IPS-18c (cell line): ENCODE data around the gene RAPH1.

Experiments used
- H3K4me3 ChIP-seq: 2 replicates; pipeline ENCODE4 v1.7.0; 2013; ENCODE audit warnings: low read depth, mild to moderate bottlenecking, low read length, moderate library complexity; ENCODE audit not compliant: insufficient read depth
- H3K9me3 ChIP-seq: one replicate; pipeline ENCODE4 v1.6.1; 2013; ENCODE audit warnings: mild to moderate bottlenecking, low read length, moderate library complexity; ENCODE audit not compliant: control insufficient read depth, insufficient read depth

The RAPH1 gene

GRCh38 chr2:203361922-203362321, 173.2 kb downstream of the RAPH1 start:
- no peak overlapping the region for H3K4me3 ChIP-seq
- H3K9me3 ChIP-seq: no peaks in the 10 kb centered on the region

GRCh38 chr2:203361495-203361894, 173.6 kb downstream of the RAPH1 start:
- no peak overlapping the region for H3K4me3 ChIP-seq

DNA sequence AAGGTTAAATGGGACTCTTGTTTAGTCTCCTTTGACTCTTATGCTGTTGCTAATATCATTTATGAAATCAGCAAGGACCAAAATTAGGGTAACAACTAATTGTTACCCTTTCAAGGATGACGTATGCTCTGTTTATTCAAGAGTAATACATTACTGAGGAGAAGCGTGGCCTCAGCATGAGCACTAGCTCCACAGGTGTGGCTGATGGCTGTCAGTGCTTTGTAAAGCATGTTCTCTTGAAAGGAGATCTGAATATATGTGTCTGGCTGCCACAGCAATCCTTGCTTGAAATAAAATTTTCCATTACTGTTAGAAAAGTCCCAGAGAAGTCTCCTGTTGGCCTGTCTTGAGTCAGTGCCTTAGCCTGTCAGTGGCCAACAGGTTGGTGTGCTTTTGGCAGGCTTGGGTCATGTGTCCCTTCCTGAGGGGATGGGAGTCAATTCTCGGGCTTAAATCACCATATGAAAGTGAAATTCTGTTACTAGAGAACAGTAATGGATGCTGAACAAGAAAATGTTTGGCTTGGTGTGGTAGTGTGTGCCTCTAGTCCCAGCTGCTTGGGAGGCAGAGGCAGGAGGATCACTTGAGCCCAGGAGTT, 174.2 kb downstream of the RAPH1 start:
- Histone ChIP-seq H3K9me3 (no peaks in the 10 kb centered on the region), H3K4me3 (no peak overlapping the region)

More at GRCh38 chr2:203361495-203361894, 173.6 kb downstream of the RAPH1 start:
- no peaks in the 10 kb centered on the region for H3K9me3 ChIP-seq

GRCh38 chr2:203359450-203359849, 175.7 kb downstream of the RAPH1 start:
- no peaks in the 10 kb centered on the region for H3K9me3 ChIP-seq

DNA sequence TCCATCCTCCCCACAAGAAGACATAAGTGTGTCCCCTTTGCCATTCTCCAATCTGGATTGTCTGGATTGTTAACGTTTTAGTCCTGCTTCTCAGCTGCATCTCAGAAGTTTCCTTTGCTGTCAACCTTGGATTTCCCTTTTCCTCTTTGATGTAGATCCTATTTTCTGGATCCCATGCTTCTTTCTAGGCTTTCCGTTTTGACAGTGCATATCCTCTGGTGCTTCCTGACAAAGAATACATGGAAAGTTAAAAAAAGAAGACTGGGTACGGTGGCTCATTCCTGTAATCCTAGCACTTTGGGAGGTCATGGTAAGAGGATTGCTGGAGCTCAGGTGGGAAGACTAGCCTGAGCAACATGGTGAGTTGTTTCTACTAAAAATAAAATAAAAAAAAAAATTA, 180.1 kb downstream of the RAPH1 start:
- Histone ChIP-seq H3K9me3 (no peaks in the 10 kb centered on the region), H3K4me3 (no peak overlapping the region)

More at GRCh38 chr2:203359450-203359849, 175.7 kb downstream of the RAPH1 start:
- no peak overlapping the region for H3K4me3 ChIP-seq

DNA sequence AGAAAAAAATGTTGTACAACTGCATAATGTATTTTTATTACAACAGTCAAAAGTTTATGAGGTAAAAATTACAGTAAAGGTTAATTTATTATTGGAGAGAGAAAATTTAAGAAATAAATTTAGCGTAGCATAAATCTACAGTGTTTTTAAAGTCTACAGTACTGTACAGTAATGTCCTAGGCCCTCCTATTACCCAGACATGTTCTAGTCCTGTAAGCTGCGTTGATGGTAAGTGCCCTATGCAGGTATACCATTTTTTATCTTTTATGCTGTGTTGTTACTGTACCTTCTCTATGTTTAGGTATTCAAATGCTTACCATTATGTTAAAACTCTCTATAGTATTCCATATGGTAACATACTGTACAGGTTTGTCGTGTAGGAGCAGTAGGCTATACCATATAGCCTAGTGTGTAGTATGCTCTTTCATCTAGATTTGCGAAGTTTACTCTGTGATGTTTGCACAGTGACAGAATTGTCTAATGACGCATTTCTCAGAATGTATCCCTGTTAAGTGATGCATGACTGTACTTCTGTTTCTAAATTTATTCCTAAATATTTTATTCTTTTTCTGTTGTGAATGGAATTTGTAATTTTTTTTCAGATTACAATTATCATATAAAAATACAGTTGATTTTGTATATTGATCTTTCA, 182.4 kb downstream of the RAPH1 start:
- Histone ChIP-seq H3K9me3 (no peaks in the 10 kb centered on the region), H3K4me3 (no peak overlapping the region)

- no peak overlapping the region for H3K4me3 ChIP-seq
- no peaks in the 10 kb centered on the region for H3K9me3 ChIP-seq
Measured at GRCh38 chr2:203347375-203347774, 187.7 kb downstream of the RAPH1 start.

DNA sequence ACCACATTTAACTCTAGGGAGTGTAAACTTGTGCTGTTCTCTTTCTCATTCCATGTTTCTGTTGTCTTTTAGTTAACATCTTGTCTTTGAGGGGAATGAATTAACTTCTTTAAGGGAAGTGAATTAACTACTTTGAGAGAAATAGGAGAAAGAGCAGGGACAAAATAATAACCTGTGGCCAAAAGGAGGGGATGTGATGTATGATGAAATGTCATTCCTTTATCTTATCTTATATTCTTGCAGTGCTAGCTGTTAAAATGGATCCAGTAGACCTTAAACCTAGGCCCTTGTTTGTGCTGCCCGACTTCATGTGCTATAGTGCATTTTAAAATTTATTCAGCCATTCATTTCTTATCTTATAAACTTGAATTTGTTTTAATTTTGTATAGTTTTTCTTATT, 188.5 kb downstream of the RAPH1 start:
- no peaks in the 10 kb centered on the region for H3K9me3 ChIP-seq
- H3K4me3 ChIP-seq: no peak overlapping the region

GRCh38 chr2:203344667-203345066, 190.4 kb downstream of the RAPH1 start:
- Histone ChIP-seq H3K4me3 (no peak overlapping the region), H3K9me3 (no peaks in the 10 kb centered on the region)
